Transverse colon (tissue), 4 donors: ENCODE results near the gene MPV17.

Experiments used
- CTCF ChIP-seq, 5 experiments: fragments of 200-600 bp in 3 of 5; fragments of 450-650 bp in 2 of 5; sonication (generic) in 3 of 5; IDR thresholded peaks; 1 replicate in 2 of 5; 2 replicates in 3 of 5; pipeline ENCODE4 v1.5.1; 2016 to 2017; ENCODE audit warnings: antibody characterized with exemption in 5 of 5, inconsistent platforms in 3 of 5, mild to moderate bottlenecking in 2 of 5, moderate library complexity in 1 of 5
- EP300 ChIP-seq: sonication (generic); formaldehyde crosslinking; IDR thresholded peaks from one replicate; pipeline ENCODE4 v1.6.1; 2017; ENCODE audit warnings: antibody characterized with exemption, low read depth
- POLR2A ChIP-seq: fragments of 450-650 bp; IDR thresholded peaks from one replicate; pipeline ENCODE4 v1.6.1; 2016; ENCODE audit warnings: antibody characterized with exemption, mild to moderate bottlenecking, moderate library complexity
- POLR2AphosphoS5 ChIP-seq, 3 donors: sonication (generic); formaldehyde crosslinking; IDR thresholded peaks; one replicate each; pipeline ENCODE4 v1.6.1; 2016; ENCODE audit warnings: antibody characterized with exemption in 3 of 3

- TF ChIP-seq CTCF (IDR thresholded peaks at IDR 0.05) (no peak), POLR2A (no peak), POLR2AphosphoS5 (IDR thresholded peaks at IDR 0.05) (no peak), EP300 (no peak)
These were observed 6.1 kb downstream of the MPV17 start for GRCh38 chr2:27316655-27317412.
